AG10803 (cell line): ENCODE measurements around the gene TMEM238.

Source experiments
- DNase-seq: peaks from one replicate; pipeline ENCODE4 v3.0.0; 2010; ENCODE audit warnings: low read depth
- H3K4me3 ChIP-seq: 2 replicates; pipeline ENCODE4 v1.5.1; 2011; ENCODE audit warnings: mild to moderate bottlenecking, low read length, control low read depth
- CTCF ChIP-seq: conservative IDR thresholded peaks from 2 replicates; pipeline ENCODE4 v1.5.1; 2011; ENCODE audit warnings: mild to moderate bottlenecking, low read length, control low read depth, inconsistent platforms

Gene TMEM238

GRCh38 chr19:55373993-55374757, 9.9 kb downstream of the TMEM238 start:
- no peak overlapping the region for H3K4me3 ChIP-seq
- peak; percentile 59 for DNase-seq
- no peak for TF ChIP-seq CTCF

DNA sequence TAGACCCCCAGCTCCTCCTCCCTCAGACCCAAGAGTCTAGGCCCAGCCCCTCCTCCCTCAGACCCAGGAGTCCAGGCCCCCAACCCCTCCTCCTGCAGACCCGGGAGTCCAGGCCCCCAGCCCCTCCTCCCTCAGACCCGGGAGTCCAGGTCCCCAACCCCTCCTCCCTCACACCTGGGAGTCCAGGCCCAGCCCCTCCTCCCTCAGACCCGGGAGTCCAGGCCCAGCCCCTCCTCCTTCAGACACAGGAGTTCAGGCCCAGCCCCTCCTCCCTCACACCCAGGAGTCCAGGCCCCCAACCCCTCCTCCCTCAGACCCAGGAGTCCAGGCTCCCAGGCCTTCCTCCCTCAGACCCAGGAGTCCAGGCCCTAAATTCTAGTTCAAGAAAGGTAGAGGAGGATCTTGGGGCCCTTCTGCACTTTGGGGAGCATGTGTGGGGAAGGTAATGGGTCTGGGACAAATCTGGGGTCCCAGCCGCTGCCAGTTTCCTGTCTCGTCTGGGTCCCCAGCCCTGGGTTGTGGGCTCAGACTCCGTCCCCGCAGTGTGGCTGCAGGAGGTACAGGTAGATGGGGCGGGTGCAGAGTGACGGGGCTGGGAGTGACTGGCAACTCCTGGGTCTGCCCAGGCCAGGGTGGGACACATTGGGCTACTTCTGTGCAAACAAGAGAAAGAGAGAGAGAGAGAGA, 10.6 kb downstream of the TMEM238 start:
- H3K4me3 ChIP-seq = no peak overlapping the region

DNA sequence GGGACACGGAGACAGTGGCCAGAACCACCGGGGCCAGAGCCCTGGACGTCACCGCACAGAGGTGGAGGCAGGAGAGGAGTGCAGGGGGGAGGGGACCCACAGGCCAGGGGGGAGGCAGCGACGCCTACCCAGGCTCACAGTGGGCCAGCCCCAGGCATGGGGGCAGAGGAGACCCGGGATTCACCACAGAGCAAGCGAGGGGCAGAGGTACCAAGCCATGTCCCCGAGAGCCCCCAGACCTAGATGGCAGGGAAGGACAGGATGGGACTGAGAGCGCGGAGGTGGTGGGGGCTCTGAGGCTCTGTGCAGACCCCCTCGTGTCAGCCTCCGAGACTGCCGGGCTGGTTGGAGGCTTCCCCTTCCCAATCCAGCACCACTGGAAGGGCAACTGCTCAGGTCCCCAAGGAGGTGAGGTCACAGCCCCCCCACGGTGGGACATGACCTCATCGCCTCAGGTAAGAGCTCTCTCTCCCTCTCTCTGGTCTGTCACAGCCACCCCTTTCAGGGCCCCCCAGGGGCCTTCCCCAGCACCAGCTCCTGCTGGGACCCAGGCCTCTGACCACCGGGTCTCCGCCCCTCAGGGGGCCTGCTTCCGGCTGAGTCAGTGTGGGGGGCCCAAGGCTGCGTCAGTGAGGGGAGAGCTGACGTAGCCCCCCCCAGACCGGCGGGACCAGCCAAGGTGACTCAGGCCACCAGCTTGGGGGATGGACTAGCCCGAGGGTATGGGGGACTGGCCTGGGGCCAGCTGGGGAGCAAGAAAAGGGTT, 11.6 kb downstream of the TMEM238 start:
- no peak for TF ChIP-seq CTCF
- DNase-seq = peak; percentile 34
- no peak overlapping the region for H3K4me3 ChIP-seq

More for the DNA sequence above, 10.6 kb downstream of the TMEM238 start:
- TF ChIP-seq CTCF = no peak
- no peak for DNase-seq

GRCh38 chr19:55370305-55370988, 13.6 kb downstream of the TMEM238 start, which contains the start of gene IL11:
Gene IL11 (minus strand): TSS chr19:55370463. CDS start chr19:55370310, 153 bp downstream.
- DNase-seq = peak; percentile 37
- TF ChIP-seq CTCF = no peak

GRCh38 chr19:55369653-55370304, 14.3 kb downstream of the TMEM238 start:
- no peak for TF ChIP-seq CTCF
- H3K4me3 ChIP-seq = peak overlapping the region; percentile 81
- peak; percentile 79 for DNase-seq

More at GRCh38 chr19:55370305-55370988, 13.6 kb downstream of the TMEM238 start, which contains the start of gene IL11:
- H3K4me3 ChIP-seq = peak within 1 kb of the TSS; percentile 81
